Progenitor cell of endocrine pancreas (in vitro differentiated cells): ENCODE data around the gene PGLYRP1. TPM values are rescaled to one million over a fixed set of nuclear protein-coding genes. Genes with fewer than 3 reads are reported as not detected.

Experiments used
- DNase-seq: peaks from one replicate; pipeline ENCODE4 v3.0.0; 2021; ENCODE audit warnings: low spot score; ENCODE audit not compliant: unreplicated experiment
- H3K27ac Mint-ChIP-seq: 2 replicates; pipeline ENCODE4 v1.8.0; 2021; ENCODE audit warnings: mild to moderate bottlenecking, moderate library complexity, mixed read lengths
- H3K27me3 Mint-ChIP-seq: 2 replicates; pipeline ENCODE4 v1.8.0; 2021; ENCODE audit warnings: mixed read lengths
- H3K36me3 Mint-ChIP-seq: 2 replicates; pipeline ENCODE4 v1.8.0; 2022; ENCODE audit warnings: mixed read lengths; ENCODE audit not compliant: insufficient read depth
- H3K4me1 Mint-ChIP-seq: 2 replicates; pipeline ENCODE4 v1.8.0; 2021; ENCODE audit warnings: low read depth, mixed read lengths
- H3K4me3 Mint-ChIP-seq: 2 replicates; pipeline ENCODE4 v1.8.0; 2021; ENCODE audit warnings: low read depth, mild to moderate bottlenecking, moderate library complexity, mixed read lengths
- H3K9me3 Mint-ChIP-seq: 2 replicates; pipeline ENCODE4 v1.8.0; 2021; ENCODE audit warnings: low read depth, mixed read lengths
- long read RNA-seq: library from polyadenylated mRNA; unstranded; transcript quantifications from one replicate; pipeline ENCODE4 v2.0.0, GENCODE V29; 2020
- total RNA-seq: library from RNA; stranded (reverse); gene quantifications from 2 replicates; pipeline ENCODE4 v1.2.1, GENCODE V29; 2021
- TF ChIP-seq, protein P1 (sequence below): fragments of 200-600 bp; sonication (generic); IDR thresholded peaks from one replicate; pipeline ENCODE4 v1.5.0; 2021; ENCODE audit warnings: antibody characterized with exemption, mild to moderate bottlenecking; ENCODE audit not compliant: unreplicated experiment

Gene PGLYRP1, protein sequence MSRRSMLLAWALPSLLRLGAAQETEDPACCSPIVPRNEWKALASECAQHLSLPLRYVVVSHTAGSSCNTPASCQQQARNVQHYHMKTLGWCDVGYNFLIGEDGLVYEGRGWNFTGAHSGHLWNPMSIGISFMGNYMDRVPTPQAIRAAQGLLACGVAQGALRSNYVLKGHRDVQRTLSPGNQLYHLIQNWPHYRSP
- not detected in 2 replicates for total RNA-seq
- long read RNA-seq, partial matches to known transcripts, result 0 of 2 reads
- long read RNA-seq, other reads (novel, unspliced or antisense), result 2 of 2 reads

DNA sequence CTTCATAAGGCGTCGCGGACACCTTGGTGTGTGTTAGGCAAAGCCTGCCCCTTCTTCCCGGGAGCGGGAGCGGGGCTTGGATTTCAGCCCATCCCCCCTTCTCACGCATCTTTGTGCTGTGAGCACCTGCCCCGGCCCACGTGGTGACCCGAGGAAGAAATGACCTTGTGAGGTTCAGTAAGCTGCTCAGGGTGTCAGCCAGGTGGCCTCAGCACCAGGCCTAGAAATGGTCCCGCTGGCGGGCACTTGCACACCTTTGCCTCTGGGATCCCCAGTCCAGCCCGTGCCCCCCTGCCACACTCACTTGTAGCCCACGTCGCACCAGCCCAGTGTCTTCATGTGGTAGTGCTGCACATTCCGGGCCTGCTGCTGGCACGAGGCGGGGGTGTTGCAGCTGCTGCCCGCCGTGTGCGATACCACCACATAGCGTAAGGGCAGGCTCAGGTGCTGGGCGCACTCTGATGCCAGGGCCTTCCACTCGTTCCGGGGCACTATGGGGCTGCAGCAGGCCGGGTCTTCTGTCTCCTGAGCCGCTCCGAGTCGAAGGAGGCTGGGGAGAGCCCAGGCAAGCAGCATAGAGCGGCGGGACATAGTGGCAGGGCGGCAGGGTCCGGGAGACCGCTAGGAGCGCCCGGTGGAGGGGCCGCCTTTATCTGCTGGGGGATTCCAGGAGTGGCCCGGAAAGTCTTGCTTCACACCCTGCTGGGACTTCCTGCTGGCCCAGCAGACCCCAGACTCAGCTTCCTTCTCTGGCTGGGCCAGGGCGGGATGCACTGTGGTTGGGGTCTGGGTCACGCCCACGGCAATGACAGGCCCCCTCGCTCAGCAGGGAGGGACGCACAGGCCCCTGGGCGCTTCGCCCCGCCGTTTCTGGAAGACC, at the start of gene PGLYRP1:
TSS of gene PGLYRP1 (minus strand) at position 623 of the 880 bp plus-strand sequence. CDS start at position 591, 32 bp downstream.
- TF ChIP-seq, protein P1, sequence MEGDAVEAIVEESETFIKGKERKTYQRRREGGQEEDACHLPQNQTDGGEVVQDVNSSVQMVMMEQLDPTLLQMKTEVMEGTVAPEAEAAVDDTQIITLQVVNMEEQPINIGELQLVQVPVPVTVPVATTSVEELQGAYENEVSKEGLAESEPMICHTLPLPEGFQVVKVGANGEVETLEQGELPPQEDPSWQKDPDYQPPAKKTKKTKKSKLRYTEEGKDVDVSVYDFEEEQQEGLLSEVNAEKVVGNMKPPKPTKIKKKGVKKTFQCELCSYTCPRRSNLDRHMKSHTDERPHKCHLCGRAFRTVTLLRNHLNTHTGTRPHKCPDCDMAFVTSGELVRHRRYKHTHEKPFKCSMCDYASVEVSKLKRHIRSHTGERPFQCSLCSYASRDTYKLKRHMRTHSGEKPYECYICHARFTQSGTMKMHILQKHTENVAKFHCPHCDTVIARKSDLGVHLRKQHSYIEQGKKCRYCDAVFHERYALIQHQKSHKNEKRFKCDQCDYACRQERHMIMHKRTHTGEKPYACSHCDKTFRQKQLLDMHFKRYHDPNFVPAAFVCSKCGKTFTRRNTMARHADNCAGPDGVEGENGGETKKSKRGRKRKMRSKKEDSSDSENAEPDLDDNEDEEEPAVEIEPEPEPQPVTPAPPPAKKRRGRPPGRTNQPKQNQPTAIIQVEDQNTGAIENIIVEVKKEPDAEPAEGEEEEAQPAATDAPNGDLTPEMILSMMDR, result no peak
- no peak for DNase-seq
- H3K4me1 Mint-ChIP-seq, result no peaks in the 10 kb centered on the region
- H3K27ac Mint-ChIP-seq, result no peak within 1 kb of the TSS
- H3K36me3 Mint-ChIP-seq, result peaks cover 8% of the 10 kb centered on the region
- no peaks in the 10 kb centered on the region for H3K27me3 Mint-ChIP-seq
- peaks cover 4% of the 10 kb centered on the region for H3K9me3 Mint-ChIP-seq
- no peak within 1 kb of the TSS for H3K4me3 Mint-ChIP-seq

DNA sequence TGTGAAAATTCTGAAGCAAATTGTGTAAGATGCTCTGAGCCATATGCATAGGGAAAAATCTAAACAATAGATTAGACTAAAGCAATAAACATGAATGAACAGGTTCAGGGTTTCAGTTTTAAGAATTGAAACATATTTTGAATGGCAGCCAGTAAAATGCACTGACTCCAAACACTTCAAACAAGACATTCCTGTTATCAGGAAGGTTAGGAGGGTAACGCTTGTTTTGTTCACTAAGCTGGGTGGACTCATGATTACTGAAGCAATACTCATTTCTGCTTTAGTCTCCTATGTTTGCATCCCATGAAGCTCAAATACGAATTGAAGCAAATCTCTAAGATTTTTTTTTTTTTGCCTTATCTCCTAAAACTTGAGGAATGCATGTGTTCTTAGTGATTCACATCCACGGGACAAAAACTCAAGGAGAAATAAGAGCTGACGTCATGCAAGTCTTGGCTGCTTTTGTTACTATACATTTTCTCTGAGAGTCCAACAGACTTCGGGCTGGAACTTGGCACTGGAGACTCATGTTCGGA, 47.0 kb upstream of the PGLYRP1 start:
- Mint-ChIP-seq H3K27ac (no peak overlapping the region), H3K9me3 (no peaks in the 10 kb centered on the region), H3K4me3 (no peak overlapping the region), H3K36me3 (no peaks in the 10 kb centered on the region), H3K4me1 (no peaks in the 10 kb centered on the region), H3K27me3 (peaks cover 33% of the 10 kb centered on the region)
- DNase-seq, result no peak
- TF ChIP-seq, protein P1, result no peak

DNA sequence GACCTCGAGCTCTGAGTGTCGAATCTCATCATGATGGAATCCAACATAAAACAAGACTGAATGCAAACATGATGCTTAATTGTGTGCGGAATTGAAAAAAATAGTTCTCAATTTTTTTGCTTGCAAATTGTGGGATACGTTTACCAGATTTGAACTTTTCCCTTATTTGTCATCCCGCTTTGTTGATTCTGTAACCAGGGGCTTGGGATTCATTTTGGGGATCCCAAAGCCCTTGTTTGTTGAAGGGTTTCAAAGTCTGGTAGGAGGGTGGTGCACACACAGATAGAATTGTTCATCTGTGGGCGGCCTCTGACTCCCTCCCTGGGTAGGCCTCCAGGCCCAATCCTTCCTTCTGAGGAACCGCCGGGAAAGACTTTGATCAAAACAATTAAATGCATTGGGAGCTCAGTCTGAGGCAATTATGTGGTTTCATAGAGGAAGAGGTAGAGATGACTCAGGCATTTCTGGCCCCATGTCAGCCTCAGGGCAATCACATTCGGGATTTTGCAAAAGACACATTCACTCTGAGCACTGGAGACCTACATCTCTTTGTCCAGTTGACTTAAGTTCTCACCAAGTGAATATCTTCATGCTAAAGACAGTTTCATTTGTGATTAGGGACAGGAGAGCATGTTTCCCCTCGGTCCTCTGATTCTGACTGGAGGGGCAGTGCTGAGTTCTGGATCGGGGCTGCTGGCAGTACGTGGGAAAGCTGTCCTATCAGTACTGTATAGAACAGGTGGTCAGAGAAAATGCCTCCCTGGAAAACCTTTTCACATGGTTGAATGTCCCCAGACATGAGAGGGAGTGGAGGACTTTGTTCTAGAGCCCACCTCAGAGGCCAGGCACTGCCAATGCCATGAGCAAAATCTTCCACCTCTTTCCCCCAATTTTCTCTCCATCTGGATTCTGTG, 45.7 kb upstream of the PGLYRP1 start:
- no peaks in the 10 kb centered on the region for H3K36me3 Mint-ChIP-seq
- TF ChIP-seq, protein P1, result no peak
- no peak overlapping the region for H3K27ac Mint-ChIP-seq
- no peaks in the 10 kb centered on the region for H3K9me3 Mint-ChIP-seq
- no peak overlapping the region for H3K4me3 Mint-ChIP-seq
- DNase-seq, result no peak
- H3K27me3 Mint-ChIP-seq, result peaks cover 28% of the 10 kb centered on the region
- no peaks in the 10 kb centered on the region for H3K4me1 Mint-ChIP-seq

DNA sequence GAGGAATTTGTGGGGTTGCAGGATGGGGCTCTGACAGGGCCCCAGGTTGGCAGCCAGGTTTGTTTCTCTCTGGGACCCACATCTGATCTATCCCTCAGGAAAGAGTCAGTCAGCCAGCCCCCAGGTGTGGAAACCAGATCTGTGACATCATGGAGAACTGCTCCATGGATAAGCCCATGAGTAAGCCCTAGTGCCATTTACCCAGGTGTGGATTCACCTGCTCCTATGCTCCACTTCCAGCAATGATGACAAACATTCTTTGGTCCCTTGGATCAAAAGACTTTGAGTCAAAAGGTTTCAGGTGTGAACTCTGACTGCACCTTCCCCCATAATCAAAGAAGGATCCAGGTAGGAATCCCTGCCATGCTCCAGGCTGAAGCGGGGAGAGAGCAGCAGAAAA, 44.8 kb upstream of the PGLYRP1 start:
- DNase-seq, result no peak
- Mint-ChIP-seq H3K36me3 (no peaks in the 10 kb centered on the region), H3K9me3 (peaks cover 4% of the 10 kb centered on the region), H3K4me1 (no peaks in the 10 kb centered on the region), H3K27me3 (peaks cover 26% of the 10 kb centered on the region), H3K27ac (no peak overlapping the region), H3K4me3 (no peak overlapping the region)
- TF ChIP-seq, protein P1, result no peak
